Suppressor macrophage treated with lipopolysaccharide for 4 hours (primary cell): Measurements from ENCODE around the gene PSME4.
"Not testable (repeated sequence)": the region's sequence is repeated elsewhere in the genome, so short reads cannot be mapped to it uniquely, and the experiment has no call there.

Source experiments
- DNase-seq: peaks from one replicate; pipeline ENCODE4 v3.0.0-alpha.2; 2020

Gene PSME4

GRCh38 chr2:53964987-53965687 is 5.7 kb downstream of the PSME4 start:
- DNase-seq = no peak

- DNase-seq = peak; percentile 19
Measured at GRCh38 chr2:53964257-53964952, 6.4 kb downstream of the PSME4 start.

GRCh38 chr2:53961478-53962216 is 9.1 kb downstream of the PSME4 start:
- not testable (repeated sequence) for DNase-seq

GRCh38 chr2:53960476-53960875 is 10.3 kb downstream of the PSME4 start:
- no peak for DNase-seq

DNA sequence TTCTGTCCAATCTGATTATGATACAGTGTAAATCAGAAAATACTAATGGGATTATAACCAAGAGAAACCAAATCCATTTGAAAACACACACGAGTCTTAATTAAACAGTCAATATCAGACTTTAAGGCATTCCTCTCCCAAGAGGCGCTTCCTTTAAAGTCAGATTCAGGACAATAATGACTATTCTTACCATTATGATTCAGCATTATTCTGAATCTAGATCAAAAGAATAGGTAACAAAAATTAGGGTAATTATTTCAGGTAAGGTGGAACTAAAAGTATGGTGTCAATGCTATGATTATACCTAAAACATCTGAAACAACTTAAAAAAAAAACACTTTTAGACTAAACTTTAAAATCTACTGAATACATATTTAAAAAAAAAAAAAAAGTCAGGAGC is 12.3 kb downstream of the PSME4 start:
- DNase-seq = no peak

GRCh38 chr2:53952519-53952918 is 18.3 kb downstream of the PSME4 start:
- DNase-seq = no peak

DNA sequence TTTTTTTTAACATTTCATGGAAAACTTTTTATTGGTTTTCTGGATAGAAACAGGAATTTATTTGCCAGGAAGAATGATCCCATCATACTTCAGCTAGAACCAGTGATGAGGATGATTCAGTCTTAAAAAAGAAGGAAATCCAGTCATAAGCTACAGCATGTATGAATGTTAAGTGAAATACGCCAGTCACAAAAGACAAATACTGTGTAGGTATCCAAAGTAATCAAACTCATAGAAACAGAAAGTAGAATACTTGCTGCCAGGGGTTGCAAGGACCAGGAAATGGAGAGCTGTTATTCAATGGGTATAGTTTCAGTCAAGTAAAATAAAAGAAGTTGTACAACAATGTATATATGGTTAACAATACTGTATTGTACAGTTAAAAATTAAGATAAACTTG is 21.3 kb downstream of the PSME4 start:
- no peak for DNase-seq

- peak; percentile 33 for DNase-seq
Measured at GRCh38 chr2:53945538-53945937, 25.3 kb downstream of the PSME4 start.

DNA sequence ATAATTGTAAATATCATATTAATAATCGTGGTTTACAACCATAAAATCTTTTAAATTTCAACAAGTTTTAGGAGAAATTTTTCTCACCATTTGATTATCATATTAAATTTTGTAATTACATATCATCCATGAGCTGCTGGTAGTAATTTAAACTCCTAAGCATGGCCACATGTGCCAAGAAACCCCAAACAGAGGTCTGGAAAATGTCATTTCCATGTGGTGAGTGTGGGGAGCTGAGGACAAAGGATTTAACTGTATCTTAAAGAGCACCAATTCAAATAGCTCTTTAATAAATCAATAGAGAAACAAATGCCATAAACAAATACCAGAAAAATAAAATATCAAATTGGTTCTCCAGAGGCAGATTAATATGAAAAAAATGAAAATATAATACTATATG is 26.3 kb downstream of the PSME4 start:
- DNase-seq = no peak

DNA sequence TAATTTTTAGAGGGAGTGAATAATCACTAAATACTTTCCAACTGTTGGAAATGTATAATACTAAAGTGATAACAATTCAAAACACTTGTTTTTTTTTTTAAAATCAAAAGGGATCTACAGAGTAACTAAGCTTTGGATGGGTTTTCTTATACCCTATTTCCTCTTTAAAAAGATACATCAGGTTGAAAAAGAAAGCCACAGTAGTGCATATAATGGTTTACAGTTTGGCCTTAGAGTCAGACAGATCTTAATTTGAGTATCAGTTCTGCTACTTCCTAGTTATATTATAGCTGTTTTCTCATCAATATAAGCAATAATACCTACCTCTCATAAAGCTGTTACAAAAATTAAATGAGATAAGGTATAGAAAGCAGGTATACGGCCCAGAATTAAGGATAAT is 28.5 kb downstream of the PSME4 start:
- DNase-seq = no peak

- DNase-seq = no peak
Measured at GRCh38 chr2:53941749-53942148, 29.0 kb downstream of the PSME4 start.

GRCh38 chr2:53939656-53940055 is 31.1 kb downstream of the PSME4 start:
- DNase-seq = no peak

GRCh38 chr2:53938904-53939303 is 31.9 kb downstream of the PSME4 start:
- no peak for DNase-seq

DNA sequence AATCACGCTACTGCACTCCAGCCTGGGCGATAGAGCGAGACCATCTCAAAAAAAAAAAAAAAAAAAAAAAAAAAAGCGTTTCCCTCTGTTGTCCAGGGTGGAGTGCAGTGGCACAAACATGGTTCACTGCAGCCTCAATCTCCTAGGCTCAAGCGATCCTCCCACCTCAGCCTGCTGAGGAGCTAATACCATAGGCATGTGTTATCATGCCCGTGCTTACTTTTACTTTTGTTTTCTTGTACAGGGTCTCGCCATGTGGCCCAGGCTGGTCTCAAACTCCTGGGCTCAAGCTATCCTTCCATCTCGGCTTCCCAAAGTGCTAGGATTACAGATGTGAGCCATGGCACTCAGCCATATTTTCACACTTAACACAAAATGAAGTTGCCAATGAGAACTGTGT is 37.5 kb downstream of the PSME4 start:
- DNase-seq = no peak

DNA sequence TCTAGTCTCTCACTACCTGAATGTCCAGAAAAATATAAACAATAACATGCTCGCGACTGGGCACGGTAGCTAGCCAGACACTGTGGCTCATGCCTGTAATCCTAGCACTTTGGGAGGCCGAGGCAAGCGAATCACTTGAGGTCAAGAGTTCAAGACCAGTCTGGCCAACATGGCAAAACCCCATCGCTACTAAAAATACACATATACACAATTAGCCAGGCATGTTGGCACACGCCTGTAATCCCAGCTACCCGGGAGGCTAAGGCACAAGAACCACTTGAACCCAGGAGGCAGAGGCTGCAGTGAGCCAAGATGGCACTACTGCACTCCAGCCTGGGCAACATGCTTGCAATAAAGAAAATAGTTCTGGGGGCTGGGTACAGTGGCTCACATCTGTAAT is 44.5 kb downstream of the PSME4 start:
- DNase-seq = not testable (repeated sequence)

GRCh38 chr2:53913721-53914120 is 57.1 kb downstream of the PSME4 start:
- peak; percentile 31 for DNase-seq

DNA sequence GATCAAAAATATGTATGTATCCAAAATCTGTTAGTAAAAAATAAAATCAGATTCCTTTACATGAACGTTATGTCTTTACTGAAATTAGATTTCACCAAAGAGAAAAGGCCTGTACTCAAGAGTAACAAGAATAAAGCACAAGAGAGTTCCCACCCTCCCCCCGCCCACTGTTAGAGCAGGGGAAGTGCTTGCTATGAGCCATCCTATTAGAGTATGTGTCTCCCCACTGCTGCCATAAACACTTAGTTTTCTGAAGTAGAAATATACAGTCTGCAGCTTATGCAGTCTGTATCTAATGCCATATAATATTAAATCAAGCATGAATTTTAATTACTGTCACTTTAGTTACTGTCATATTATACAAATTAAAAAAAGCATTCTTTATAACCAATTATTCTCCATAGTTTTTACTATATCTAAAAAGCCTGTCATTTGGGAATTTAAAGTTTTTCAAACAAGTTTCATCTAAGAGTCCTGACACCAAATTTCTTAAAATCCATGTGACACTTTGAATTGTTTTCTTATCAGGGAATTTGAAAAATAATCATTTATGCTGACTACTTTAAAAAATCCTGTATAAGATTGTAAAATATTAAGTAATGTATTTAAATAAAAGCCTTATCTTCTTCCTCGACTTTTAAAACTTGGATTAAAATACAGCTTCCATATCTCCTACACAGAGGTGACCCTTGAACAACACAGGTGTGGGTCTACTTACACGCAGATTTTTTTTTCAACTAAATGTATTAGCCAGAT is 59.2 kb downstream of the PSME4 start:
- no peak for DNase-seq

DNA sequence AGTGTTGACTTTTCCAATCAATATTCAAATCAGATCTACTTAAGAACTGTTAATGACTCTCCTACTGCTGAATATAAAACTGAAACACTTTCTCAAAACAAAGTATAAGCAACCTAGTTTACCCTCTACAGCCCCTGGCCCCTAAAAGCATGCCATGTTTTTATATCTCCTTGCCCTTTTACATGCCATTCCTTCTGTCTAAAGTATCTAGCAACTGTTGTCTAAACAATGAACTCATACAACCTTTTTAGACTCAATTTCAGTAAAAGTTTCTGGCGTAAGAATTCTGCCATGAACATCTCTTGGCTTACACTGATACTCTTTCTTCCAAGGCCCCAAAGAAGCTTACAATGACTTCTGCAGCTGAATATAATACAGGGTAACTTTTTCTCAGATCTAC is 63.2 kb downstream of the PSME4 start:
- no peak for DNase-seq

DNA sequence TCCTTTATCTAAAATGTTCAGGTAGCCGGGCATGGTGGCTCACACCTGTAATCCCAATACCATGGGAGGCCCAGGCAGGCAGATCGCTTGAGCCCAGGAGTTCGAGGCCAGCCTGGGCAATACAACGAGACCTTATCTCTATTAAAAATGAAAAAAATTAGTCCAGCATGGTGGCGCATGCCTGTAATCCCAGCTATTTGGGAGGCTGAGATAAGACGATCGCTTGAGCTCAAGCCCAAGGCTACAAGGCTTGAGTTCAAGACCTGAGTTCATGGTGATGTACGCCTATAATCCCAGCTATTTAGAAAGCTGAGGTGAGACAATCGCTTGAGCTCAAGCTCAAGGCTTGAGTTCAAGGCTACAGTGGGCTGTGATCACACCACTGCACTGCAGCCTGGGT is 65.4 kb downstream of the PSME4 start:
- no peak for DNase-seq

DNA sequence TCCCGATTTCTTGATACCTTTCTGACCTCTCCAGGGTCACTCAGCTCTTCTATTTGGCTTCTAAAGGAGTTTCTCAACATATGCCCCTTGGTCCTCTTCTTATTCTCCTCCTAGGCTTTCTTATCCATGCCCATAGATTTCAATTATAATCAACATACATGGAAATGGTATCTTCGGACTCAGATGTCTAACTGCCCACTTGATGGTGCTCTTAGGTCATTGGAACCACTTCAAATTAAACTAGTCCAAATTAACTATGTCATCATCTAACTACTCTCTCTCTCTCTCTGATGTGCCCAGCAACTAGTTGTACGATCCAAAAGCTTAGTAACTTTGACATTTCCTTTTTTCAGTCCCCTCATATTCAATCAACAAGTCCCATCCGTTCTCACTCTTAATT is 67.8 kb downstream of the PSME4 start:
- DNase-seq = no peak

- no peak for DNase-seq
Measured at GRCh38 chr2:53901192-53901591, 69.6 kb downstream of the PSME4 start.

GRCh38 chr2:53896864-53897263 is 73.9 kb downstream of the PSME4 start:
- DNase-seq = no peak
